GM23338 (cell line): ENCODE measurements around the gene NFATC1. TPM values are rescaled to one million over a fixed set of nuclear protein-coding genes. Genes with fewer than 3 reads are reported as not detected.

ENCODE experiments used
- ATAC-seq: fragments of 200-7000 bp; cut with Tn5 transposase; 3 replicates; pipeline ENCODE4 v1.9.1; 2020
- DNase-seq: peaks from one replicate; pipeline ENCODE4 v3.0.0-alpha.2; 2015; ENCODE audit warnings: low spot score
- H2AFZ ChIP-seq: fragments of 200-600 bp; sonication (generic); 2 replicates; pipeline ENCODE4 v1.8.0; 2016; ENCODE audit warnings: antibody characterized with exemption, mild to moderate bottlenecking, moderate library complexity
- H3F3A ChIP-seq: fragments of 200-600 bp; sonication (generic); replicated peaks from 2 replicates; pipeline ENCODE4 v1.8.0; 2017; ENCODE audit warnings: antibody characterized with exemption, mixed run types, low read depth
- H3K27ac ChIP-seq: fragments of 200-600 bp; sonication (generic); 2 replicates; pipeline ENCODE4 v1.6.1; 2016; ENCODE audit warnings: low read depth
- H3K27me3 ChIP-seq: fragments of 200-600 bp; sonication (generic); 2 replicates; pipeline ENCODE4 v1.8.0; 2016; ENCODE audit warnings: mild to moderate bottlenecking, mixed run types, moderate library complexity; ENCODE audit not compliant: insufficient read depth
- H3K36me3 ChIP-seq: fragments of 200-600 bp; sonication (generic); 2 replicates; pipeline ENCODE4 v1.8.0; 2016; ENCODE audit warnings: mild to moderate bottlenecking; ENCODE audit not compliant: insufficient read depth
- H3K4me1 ChIP-seq: fragments of 200-600 bp; sonication (generic); 2 replicates; pipeline ENCODE4 v1.8.0; 2016; ENCODE audit warnings: mild to moderate bottlenecking, moderate library complexity; ENCODE audit not compliant: insufficient read depth
- H3K4me2 ChIP-seq: fragments of 200-600 bp; sonication (generic); 2 replicates; pipeline ENCODE4 v1.7.1; 2017; ENCODE audit warnings: mixed run types
- H3K4me3 ChIP-seq: fragments of 200-600 bp; sonication (generic); 2 replicates; pipeline ENCODE4 v1.6.1; 2016; ENCODE audit warnings: mixed run types
- H3K79me2 ChIP-seq: fragments of 200-600 bp; sonication (generic); replicated peaks from 2 replicates; pipeline ENCODE4 v1.8.0; 2017; ENCODE audit warnings: mild to moderate bottlenecking; ENCODE audit not compliant: insufficient read depth
- H3K9me2 ChIP-seq: fragments of 200-600 bp; sonication (generic); 2 replicates; pipeline ENCODE4 v1.8.0; 2017; ENCODE audit not compliant: insufficient read depth
- H4K20me1 ChIP-seq: fragments of 200-600 bp; sonication (generic); replicated peaks from 2 replicates; pipeline ENCODE4 v1.8.0; 2017; ENCODE audit warnings: mild to moderate bottlenecking; ENCODE audit not compliant: insufficient read depth
- H3K27ac Mint-ChIP-seq: 2 replicates; pipeline ENCODE4 v1.8.0; 2020; ENCODE audit warnings: inconsistent platforms, mild to moderate bottlenecking, moderate library complexity, mixed read lengths
- H3K27me3 Mint-ChIP-seq: 3 replicates; pipeline ENCODE4 v1.8.0; 2022; ENCODE audit warnings: low read depth, mild to moderate bottlenecking, moderate library complexity, mixed read lengths, inconsistent platforms; ENCODE audit not compliant: insufficient read depth, poor library complexity
- H3K36me3 Mint-ChIP-seq: 3 replicates; pipeline ENCODE4 v1.8.0; 2021; ENCODE audit warnings: low read depth, mild to moderate bottlenecking, inconsistent platforms, moderate library complexity, mixed read lengths
- H3K4me1 Mint-ChIP-seq: 3 replicates; pipeline ENCODE4 v1.8.0; 2020; ENCODE audit warnings: mild to moderate bottlenecking, inconsistent platforms, mixed read lengths
- H3K4me3 Mint-ChIP-seq: 3 replicates; pipeline ENCODE4 v1.8.0; 2021; ENCODE audit warnings: moderate library complexity, mild to moderate bottlenecking, inconsistent platforms, mixed read lengths
- H3K9me3 Mint-ChIP-seq: 3 replicates; pipeline ENCODE4 v1.8.0; 2020; ENCODE audit warnings: moderate library complexity, mild to moderate bottlenecking, inconsistent platforms, mixed read lengths
- CREB1 ChIP-seq: fragments of 250-450 bp; sonication (Bioruptor Pico); IDR thresholded peaks from 2 replicates; pipeline ENCODE4 v1.5.0; 2020; ENCODE audit warnings: low read depth, mild to moderate bottlenecking, moderate library complexity
- CTCF ChIP-seq, 2 experiments: fragments of 200-600 bp in 1 of 2; sonication (generic) in 1 of 2; conservative IDR thresholded peaks; 2 replicates each; pipeline versions ENCODE4 v1.5.1 to v1.6.1; 2016 to 2017; ENCODE audit warnings: antibody characterized with exemption in 2 of 2, low read depth in 2 of 2, mild to moderate bottlenecking in 2 of 2, moderate library complexity in 1 of 2
- ETS1 ChIP-seq: IDR thresholded peaks from 2 replicates; pipeline ENCODE4 v1.6.1; 2016; ENCODE audit warnings: antibody characterized with exemption
- EZH2 ChIP-seq: fragments of 200-600 bp; sonication (generic); IDR thresholded peaks from one replicate; pipeline ENCODE4 v1.8.0; 2017; ENCODE audit warnings: antibody characterized with exemption, mild to moderate bottlenecking, low read depth; ENCODE audit not compliant: unreplicated experiment
- EZH2phosphoT487 ChIP-seq: fragments of 200-600 bp; sonication (generic); IDR thresholded peaks from one replicate; pipeline ENCODE4 v1.8.1; 2018; ENCODE audit warnings: antibody characterized with exemption; ENCODE audit not compliant: unreplicated experiment
- JUNB ChIP-seq: IDR thresholded peaks from one replicate; pipeline ENCODE4 v1.6.1; 2016; ENCODE audit warnings: antibody characterized with exemption; ENCODE audit not compliant: unreplicated experiment
- NANOG ChIP-seq: IDR thresholded peaks from 2 replicates; pipeline ENCODE4 v1.6.1; 2016; ENCODE audit warnings: antibody characterized with exemption, borderline replicate concordance
- POLR2AphosphoS5 ChIP-seq: IDR thresholded peaks from 2 replicates; pipeline ENCODE4 v1.6.1; 2016; ENCODE audit warnings: antibody characterized with exemption, low read depth
- REST ChIP-seq: IDR thresholded peaks from one replicate; pipeline ENCODE4 v1.6.1; 2018; ENCODE audit warnings: antibody characterized with exemption; ENCODE audit not compliant: unreplicated experiment
- STAT1 ChIP-seq: IDR thresholded peaks from one replicate; pipeline ENCODE4 v1.6.1; 2016; ENCODE audit warnings: antibody characterized with exemption; ENCODE audit not compliant: unreplicated experiment
- ZNF114 ChIP-seq: fragments of 250-450 bp; sonication (Bioruptor Pico); IDR thresholded peaks from 2 replicates; pipeline ENCODE4 v1.5.0; 2020; ENCODE audit warnings: mild to moderate bottlenecking, moderate library complexity
- ZNF331 ChIP-seq: fragments of 250-450 bp; sonication (Bioruptor Pico); IDR thresholded peaks from 2 replicates; pipeline ENCODE4 v1.5.0; 2020; ENCODE audit warnings: low read depth, mild to moderate bottlenecking, moderate library complexity
- ZNF462 ChIP-seq: fragments of 250-450 bp; sonication (Bioruptor Pico); IDR thresholded peaks from 2 replicates; pipeline ENCODE4 v1.5.0; 2020; ENCODE audit warnings: mild to moderate bottlenecking, moderate library complexity
- polyA plus RNA-seq: library from polyadenylated mRNA; unstranded; fragments of >200 nt; fragmentation: Nextera tagmentation; extraction: Ambion mirVana; gene quantifications from 2 replicates; pipeline ENCODE4 v1.2.1, GENCODE V29; 2016
- total RNA-seq: library from RNA; depleted of rRNA; stranded (reverse); fragments of >200 nt; shearing (Covaris generic); gene quantifications from 2 replicates; pipeline ENCODE4 v1.2.3, GENCODE V29; 2014

NFATC1 gene
- total and polyA plus RNA-seq, 2 experiments from 2014 or later, result 3.9 to 6.4 TPM

- Histone ChIP-seq H3K4me1 (peaks cover under 1% of the 10 kb centered on the region), H3F3A (no peaks in the 10 kb centered on the region), H3K9me2 (no peaks in the 10 kb centered on the region), H3K79me2 (no peaks in the 10 kb centered on the region), H3K27ac (no peak overlapping the region), H3K27me3 (no peaks in the 10 kb centered on the region), H3K4me3 (no peak overlapping the region), H3K4me2 (no peak overlapping the region), H4K20me1 (no peaks in the 10 kb centered on the region), H3K36me3 (no peaks in the 10 kb centered on the region), H2AFZ (no peak overlapping the region)
- ATAC-seq (no peak), DNase-seq (no peak)
- Mint-ChIP-seq H3K27ac (no peak overlapping the region), H3K9me3 (no peaks in the 10 kb centered on the region), H3K4me3 (no peak overlapping the region), H3K27me3 (peaks cover 12% of the 10 kb centered on the region), H3K4me1 (peaks cover 8% of the 10 kb centered on the region), H3K36me3 (no peaks in the 10 kb centered on the region)
- TF ChIP-seq REST (no peak), ZNF114 (CRISPR knock-in tag) (no peak), ZNF331 (CRISPR knock-in tag) (no peak), JUNB (no peak), EZH2phosphoT487 (no peak), CTCF (conservative IDR thresholded peaks at IDR 0.05; ENCODE audit: low read depth in 2 of 2) (no peak), ZNF462 (CRISPR knock-in tag) (no peak), POLR2AphosphoS5 (no peak), NANOG (no peak), STAT1 (no peak), CREB1 (CRISPR knock-in tag) (no peak), ETS1 (no peak), EZH2 (no peak)
These were observed 59.5 kb downstream of the NFATC1 start for GRCh38 chr18:79455261-79455660.
